CD14-positive monocyte (primary cell): ENCODE measurements around the gene CHORDC1. TPM values are rescaled to one million over a fixed set of nuclear protein-coding genes. Genes with fewer than 3 reads are reported as not detected.
A peak's percentile ranks its signal among the peaks of the same experiment; 100 is the strongest.

Source experiments
- DNase-seq, 3 donors: peaks; one replicate each; pipeline ENCODE4 v3.0.0-alpha.2; 2011 to 2022
- H2AFZ ChIP-seq: 2 replicates; pipeline ENCODE4 v1.6.0; 2012; ENCODE audit warnings: mild to moderate bottlenecking, low read depth, low read length, inconsistent platforms; ENCODE audit not compliant: insufficient read depth, poor library complexity, severe bottlenecking
- H3K27ac ChIP-seq, 2 donors: 1 replicate in 1 of 2; 2 replicates in 1 of 2; pipeline ENCODE4 v1.5.1; 2012 to 2013; ENCODE audit warnings: low read length in 2 of 2, control low read depth in 1 of 2, inconsistent platforms in 1 of 2, low read depth in 1 of 2, mild to moderate bottlenecking in 1 of 2
- H3K27me3 ChIP-seq, 2 donors: one replicate each; pipeline versions ENCODE4 v1.6.0 to v1.6.1; 2011 to 2013; ENCODE audit warnings: low read length in 2 of 2; ENCODE audit not compliant: control insufficient read depth in 2 of 2, insufficient read depth in 2 of 2
- H3K36me3 ChIP-seq, 2 donors: replicated peaks in 1 of 2; 1 replicate in 1 of 2; 2 replicates in 1 of 2; pipeline versions ENCODE4 v1.5.1 to v1.6.1; 2012 to 2013; ENCODE audit warnings: low read length in 2 of 2, control low read depth in 1 of 2, inconsistent platforms in 1 of 2, mild to moderate bottlenecking in 1 of 2; ENCODE audit not compliant: insufficient read depth in 2 of 2, control insufficient read depth in 1 of 2
- H3K4me1 ChIP-seq, 2 donors: 1 replicate in 1 of 2; 2 replicates in 1 of 2; pipeline versions ENCODE4 v1.5.1 to v1.6.1; 2012 to 2013; ENCODE audit warnings: low read length in 2 of 2, control low read depth in 1 of 2, inconsistent platforms in 1 of 2, mild to moderate bottlenecking in 1 of 2, moderate library complexity in 1 of 2; ENCODE audit not compliant: insufficient read depth in 2 of 2, control insufficient read depth in 1 of 2
- H3K4me2 ChIP-seq: replicated peaks from 2 replicates; pipeline ENCODE3; 2012; ENCODE audit warnings: low read length, moderate library complexity, mild to moderate bottlenecking; ENCODE audit not compliant: poor library complexity, severe bottlenecking; ENCODE audit errors: extremely low read depth
- H3K4me3 ChIP-seq, 3 experiments: fragments of 200-600 bp in 1 of 3; sonication (generic) in 1 of 3; replicated peaks in 1 of 3; 1 replicate in 2 of 3; 2 replicates in 1 of 3; pipeline ENCODE4 v1.5.1; 2011 to 2013; ENCODE audit warnings: low read length in 3 of 3, mild to moderate bottlenecking in 3 of 3, control low read depth in 2 of 3, low read depth in 2 of 3, inconsistent platforms in 1 of 3, moderate library complexity in 1 of 3
- H3K79me2 ChIP-seq: 2 replicates; pipeline ENCODE4 v1.6.0; 2012; ENCODE audit warnings: mild to moderate bottlenecking, control low read depth, inconsistent platforms, low read length, moderate library complexity; ENCODE audit not compliant: insufficient read depth
- H3K9ac ChIP-seq: 2 replicates; pipeline ENCODE4 v1.6.0; 2017; ENCODE audit warnings: low read length, mild to moderate bottlenecking; ENCODE audit not compliant: insufficient read depth, poor library complexity, severe bottlenecking
- H3K9me3 ChIP-seq, 2 donors: replicated peaks in 1 of 2; 1 replicate in 1 of 2; 2 replicates in 1 of 2; pipeline versions ENCODE4 v1.5.1 to v1.6.1; 2012 to 2013; ENCODE audit warnings: low read length in 2 of 2, control low read depth in 1 of 2; ENCODE audit not compliant: control insufficient read depth in 1 of 2, insufficient read depth in 1 of 2
- H4K20me1 ChIP-seq: 2 replicates; pipeline ENCODE4 v1.6.0; 2012; ENCODE audit warnings: mild to moderate bottlenecking, low read length, control low read depth, moderate library complexity; ENCODE audit not compliant: insufficient read depth
- H3K27ac Mint-ChIP-seq, 7 donors: one replicate each; pipeline ENCODE4 v1.8.0; 2020; ENCODE audit warnings: mild to moderate bottlenecking in 7 of 7, mixed read lengths in 7 of 7, moderate library complexity in 6 of 7, inconsistent platforms in 2 of 7
- H3K27me3 Mint-ChIP-seq, 3 donors: one replicate each; pipeline ENCODE4 v1.8.0; 2021 to 2022; ENCODE audit warnings: low read depth in 3 of 3, mild to moderate bottlenecking in 3 of 3, mixed read lengths in 3 of 3, moderate library complexity in 3 of 3, inconsistent platforms in 1 of 3
- H3K36me3 Mint-ChIP-seq, 2 donors: one replicate each; pipeline ENCODE4 v1.8.0; 2020; ENCODE audit warnings: mixed read lengths in 2 of 2, inconsistent platforms in 1 of 2, mild to moderate bottlenecking in 1 of 2
- H3K4me1 Mint-ChIP-seq: one replicate; pipeline ENCODE4 v1.8.0; 2020; ENCODE audit warnings: mild to moderate bottlenecking, mixed read lengths
- H3K4me3 Mint-ChIP-seq, 2 donors: one replicate each; pipeline ENCODE4 v1.8.0; 2020; ENCODE audit warnings: mild to moderate bottlenecking in 2 of 2, mixed read lengths in 2 of 2, moderate library complexity in 1 of 2
- H3K9me3 Mint-ChIP-seq, 7 donors: one replicate each; pipeline ENCODE4 v1.8.0; 2020 to 2022; ENCODE audit warnings: mixed read lengths in 7 of 7, mild to moderate bottlenecking in 6 of 7, moderate library complexity in 6 of 7, inconsistent platforms in 2 of 7
- whole genome bisulfite sequencing: methylation state at CpG from one replicate; pipeline ENCODE4 v1.1.5; 2013; ENCODE audit warnings: missing lambda C conversion rate; ENCODE audit not compliant: insufficient coverage; 5-methylcytosine and 5-hydroxymethylcytosine counted together
- intact Hi-C, 2 donors: fragments of 100-400 bp; cut with micrococcal nuclease; formaldehyde crosslinking; loops; one replicate each; pipeline versions ENCODE4 v1.15.0 to v1.15.1; 2023
- polyA plus RNA-seq, 3 donors: library from polyadenylated mRNA; depleted of rRNA in 1 of 3; unstranded in 2 of 3; stranded (reverse) in 1 of 3; fragments of 300-500 nt in 2 of 3; fragments of >200 nt in 1 of 3; fragmentation: Illumina TruSeq in 2 of 3; gene quantifications; 1 replicate in 2 of 3; 2 replicates in 1 of 3; pipeline ENCODE4 v1.2.3, GENCODE V29; 2012 to 2021
- TF ChIP-seq, protein P1 (sequence below): fragments of 200-600 bp; IDR thresholded peaks from one replicate; pipeline ENCODE4 v1.8.0; 2022; ENCODE audit warnings: antibody characterized with exemption, mild to moderate bottlenecking

CHORDC1 gene
- polyA plus RNA-seq, 3 donors, result 4.2 to 15.4 (median 8.4) TPM

DNA sequence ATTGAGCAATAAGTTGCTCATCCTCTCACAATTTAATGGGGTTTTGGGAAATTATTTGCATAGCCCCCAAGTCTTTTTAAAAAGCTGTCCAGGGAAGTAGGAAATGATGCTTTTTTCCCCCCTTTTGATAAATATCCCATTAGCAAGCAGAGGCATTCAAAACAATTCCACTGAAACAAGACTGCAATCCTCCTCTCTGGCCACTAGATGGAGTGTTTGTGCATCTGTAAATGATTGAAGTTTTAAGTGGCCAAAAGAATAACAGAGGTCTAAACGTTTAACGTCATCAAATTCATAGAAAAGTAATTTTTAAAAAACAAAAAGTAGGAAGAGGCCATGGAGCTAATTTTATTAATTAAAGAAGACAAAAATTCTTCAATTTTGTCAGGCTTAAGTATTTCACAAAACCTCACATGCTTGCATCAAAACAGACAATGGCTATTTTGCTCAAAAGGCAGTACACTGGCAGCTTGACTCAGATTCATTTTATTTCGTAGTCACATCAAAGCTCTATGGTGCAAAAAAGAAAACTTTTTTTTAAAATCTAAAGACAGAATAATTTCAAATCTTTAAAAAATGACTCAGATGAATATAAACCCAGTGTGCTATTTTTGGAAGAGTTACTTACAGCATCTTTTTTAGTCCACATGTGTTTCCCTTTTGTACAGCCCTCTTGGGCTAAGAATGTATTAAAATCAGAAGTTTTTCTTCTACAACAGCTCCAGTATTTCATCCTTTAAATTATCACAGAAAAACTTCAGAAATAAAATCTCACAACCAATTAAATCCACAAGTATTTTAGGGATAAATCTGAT, 17.8 kb downstream of the CHORDC1 start:
- no peak overlapping the region for H3K4me2 ChIP-seq
- H3K27ac ChIP-seq, result no peak overlapping the region
- H3K27ac Mint-ChIP-seq, result no peak overlapping the region
- H3K79me2 ChIP-seq, result no peaks in the 10 kb centered on the region
- TF ChIP-seq, protein P1, sequence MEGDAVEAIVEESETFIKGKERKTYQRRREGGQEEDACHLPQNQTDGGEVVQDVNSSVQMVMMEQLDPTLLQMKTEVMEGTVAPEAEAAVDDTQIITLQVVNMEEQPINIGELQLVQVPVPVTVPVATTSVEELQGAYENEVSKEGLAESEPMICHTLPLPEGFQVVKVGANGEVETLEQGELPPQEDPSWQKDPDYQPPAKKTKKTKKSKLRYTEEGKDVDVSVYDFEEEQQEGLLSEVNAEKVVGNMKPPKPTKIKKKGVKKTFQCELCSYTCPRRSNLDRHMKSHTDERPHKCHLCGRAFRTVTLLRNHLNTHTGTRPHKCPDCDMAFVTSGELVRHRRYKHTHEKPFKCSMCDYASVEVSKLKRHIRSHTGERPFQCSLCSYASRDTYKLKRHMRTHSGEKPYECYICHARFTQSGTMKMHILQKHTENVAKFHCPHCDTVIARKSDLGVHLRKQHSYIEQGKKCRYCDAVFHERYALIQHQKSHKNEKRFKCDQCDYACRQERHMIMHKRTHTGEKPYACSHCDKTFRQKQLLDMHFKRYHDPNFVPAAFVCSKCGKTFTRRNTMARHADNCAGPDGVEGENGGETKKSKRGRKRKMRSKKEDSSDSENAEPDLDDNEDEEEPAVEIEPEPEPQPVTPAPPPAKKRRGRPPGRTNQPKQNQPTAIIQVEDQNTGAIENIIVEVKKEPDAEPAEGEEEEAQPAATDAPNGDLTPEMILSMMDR, result peak; percentile 92
- no CpG with 5 or more reads among the region's 3 CpGs for WGBS
- H3K9ac ChIP-seq, result no peak overlapping the region
- H2AFZ ChIP-seq, result no peak overlapping the region
- no peaks in the 10 kb centered on the region for H3K4me1 ChIP-seq
- no peaks in the 10 kb centered on the region for H3K27me3 ChIP-seq
- H3K27me3 Mint-ChIP-seq, result no peaks in the 10 kb centered on the region
- no peaks in the 10 kb centered on the region for H3K9me3 Mint-ChIP-seq
- peak; percentile 10 to 53 (median 34) for DNase-seq
- H3K4me3 ChIP-seq, result no peak overlapping the region
- no peaks in the 10 kb centered on the region for H3K9me3 ChIP-seq
- no peak overlapping the region for H3K4me3 Mint-ChIP-seq
- intact Hi-C loops, result no loop called here
- peaks cover 69 to 89% of the 10 kb centered on the region in 2 donors for H3K36me3 ChIP-seq
- H4K20me1 ChIP-seq, result peaks cover 3% of the 10 kb centered on the region
- H3K4me1 Mint-ChIP-seq, result no peaks in the 10 kb centered on the region
- H3K36me3 Mint-ChIP-seq, result peaks cover 68 to 85% of the 10 kb centered on the region in 2 donors

DNA sequence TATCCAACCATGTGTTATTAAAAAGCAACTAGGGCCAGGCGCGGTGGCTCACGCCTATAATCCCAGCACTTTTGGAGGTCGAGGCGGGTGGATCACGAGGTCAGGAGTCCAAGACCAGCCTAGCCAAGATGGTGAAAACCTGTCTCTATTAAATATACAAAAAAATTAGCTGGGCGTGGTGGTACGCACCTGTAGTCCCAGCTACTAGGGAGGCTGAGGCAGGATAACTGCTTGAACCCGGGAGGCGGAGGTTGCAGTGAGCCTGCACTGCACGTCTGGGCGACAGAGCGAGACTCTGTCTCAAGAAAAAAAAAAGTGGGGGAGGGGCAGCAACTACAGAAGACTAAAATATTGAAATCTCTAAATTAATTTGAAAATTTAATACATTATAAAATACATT, 18.4 kb downstream of the CHORDC1 start:
- Histone ChIP-seq H3K9ac (no peak overlapping the region), H3K4me2 (no peak overlapping the region), H4K20me1 (peaks cover 3% of the 10 kb centered on the region), H3K4me1 (no peaks in the 10 kb centered on the region), H3K9me3 (no peaks in the 10 kb centered on the region), H3K36me3 (peaks cover 63 to 86% of the 10 kb centered on the region in 2 donors), H3K4me3 (no peak overlapping the region), H2AFZ (no peak overlapping the region), H3K27ac (no peak overlapping the region), H3K79me2 (no peaks in the 10 kb centered on the region), H3K27me3 (no peaks in the 10 kb centered on the region)
- 94% methylated on average over 7 of the region's 13 CpGs for WGBS
- H3K4me1 Mint-ChIP-seq, result no peaks in the 10 kb centered on the region
- peaks cover 63 to 81% of the 10 kb centered on the region in 2 donors for H3K36me3 Mint-ChIP-seq
- H3K27ac Mint-ChIP-seq, result no peak overlapping the region
- intact Hi-C loops, result no loop called here
- no peak overlapping the region for H3K4me3 Mint-ChIP-seq
- no peaks in the 10 kb centered on the region for H3K9me3 Mint-ChIP-seq
- TF ChIP-seq, protein P1, result no peak
- H3K27me3 Mint-ChIP-seq, result no peaks in the 10 kb centered on the region
- no peak for DNase-seq
